ENCODE measurements around the gene ACTA1.
"Not testable (repeated sequence)": the region's sequence is repeated elsewhere in the genome, so short reads cannot be mapped to it uniquely, and the experiment has no call there.

Gene ACTA1

DNA sequence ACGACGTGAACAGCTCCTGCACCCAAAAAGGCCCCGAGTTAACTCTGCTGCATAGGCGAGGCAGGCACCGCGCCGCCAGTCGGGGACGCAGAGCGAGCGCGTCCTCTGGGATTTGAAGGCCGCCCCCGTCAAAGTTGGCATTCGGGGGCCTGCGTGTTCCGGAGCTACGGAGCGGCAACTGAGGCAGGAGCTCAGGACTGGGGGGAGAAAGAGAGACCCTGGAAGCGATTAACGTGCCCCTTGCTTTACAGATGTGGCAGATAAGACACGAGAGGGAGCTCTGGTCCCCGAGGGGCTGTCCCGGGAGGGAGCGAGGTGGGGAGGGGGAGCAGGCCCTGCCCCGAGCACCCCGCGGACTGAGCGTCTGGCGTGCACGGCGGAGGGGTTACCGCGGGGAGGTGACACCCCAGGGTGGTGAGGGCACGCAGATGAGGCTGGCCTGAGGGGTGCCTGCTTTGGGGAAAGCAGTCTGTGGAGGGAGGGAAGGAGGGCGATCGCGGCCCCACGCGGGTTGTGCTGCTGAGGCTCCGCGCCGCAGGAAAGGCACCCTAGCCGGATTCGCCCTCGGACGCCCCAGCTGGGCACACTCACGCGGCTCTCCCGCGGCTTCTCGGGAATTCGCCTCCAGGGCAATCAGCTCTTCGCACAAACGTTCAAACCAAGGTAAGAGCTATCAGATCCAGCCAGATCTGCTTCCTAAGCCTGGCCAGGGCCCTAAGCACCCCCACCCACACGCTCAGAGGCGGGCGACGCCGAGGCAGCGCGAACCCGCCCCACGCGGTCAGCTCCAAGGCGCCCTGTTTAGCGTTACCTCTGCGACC, 26.5 kb downstream of the ACTA1 start:
- no peak for DNase-seq

DNA sequence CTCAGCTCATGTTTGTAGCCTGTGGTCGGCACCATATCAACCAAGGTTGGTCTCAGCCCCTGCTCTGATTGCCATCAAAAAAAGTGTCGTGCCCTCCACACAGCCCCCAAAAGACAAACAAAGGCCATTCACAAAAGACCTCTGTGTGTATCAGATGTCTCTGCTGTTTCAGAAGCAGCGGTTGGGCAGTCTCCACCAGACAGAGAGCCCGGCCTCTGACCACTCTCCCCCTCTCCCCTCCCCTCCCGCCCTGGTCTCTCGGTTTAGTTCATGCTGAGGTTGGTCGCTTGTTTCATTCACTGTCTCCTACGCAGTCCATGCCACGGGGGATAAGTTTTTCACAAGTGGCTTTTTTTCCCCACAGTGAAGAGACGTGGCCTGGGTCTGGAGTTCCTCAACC, 27.1 kb downstream of the ACTA1 start:
- DNase-seq, result no peak

DNA sequence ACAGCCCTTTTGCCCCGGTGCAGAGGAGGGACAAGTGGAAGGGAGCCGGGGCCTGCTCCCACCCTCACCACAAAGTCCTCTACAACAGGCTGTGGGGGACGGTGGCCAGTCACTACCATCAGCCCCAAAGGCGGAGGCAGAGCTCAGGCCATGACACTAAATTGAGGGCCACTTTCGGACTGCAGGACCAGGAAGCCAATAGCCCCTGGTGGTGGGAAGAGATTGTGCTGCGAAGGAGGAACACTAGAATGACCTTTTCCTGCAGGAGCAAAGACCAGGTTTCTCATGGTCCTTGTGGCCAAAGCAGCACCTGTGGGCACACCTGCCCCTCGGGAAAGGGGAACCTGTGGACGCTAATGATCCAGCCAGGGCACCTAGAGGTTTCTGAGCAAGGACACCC, 30.3 kb downstream of the ACTA1 start:
- DNase-seq, result no peak

DNA sequence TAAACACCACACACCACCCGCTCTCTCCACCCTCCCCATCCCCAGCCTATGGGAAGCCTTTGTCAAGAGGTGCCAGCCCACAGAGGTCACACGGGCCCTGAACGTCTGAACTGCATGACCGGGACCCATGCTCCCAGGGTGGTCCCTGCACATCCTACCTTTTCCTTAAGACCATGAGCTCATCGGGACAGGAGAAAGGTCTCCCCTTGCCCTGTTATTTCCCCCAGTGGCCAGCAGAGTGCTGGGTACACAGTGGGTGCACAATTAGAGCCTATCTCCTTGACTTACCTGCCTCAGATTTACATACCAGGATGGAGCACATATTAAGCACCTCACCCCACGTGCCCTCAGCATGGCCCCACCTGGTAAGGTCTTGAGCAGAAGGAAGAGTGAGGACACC, 30.9 kb downstream of the ACTA1 start:
- DNase-seq, result no peak

DNA sequence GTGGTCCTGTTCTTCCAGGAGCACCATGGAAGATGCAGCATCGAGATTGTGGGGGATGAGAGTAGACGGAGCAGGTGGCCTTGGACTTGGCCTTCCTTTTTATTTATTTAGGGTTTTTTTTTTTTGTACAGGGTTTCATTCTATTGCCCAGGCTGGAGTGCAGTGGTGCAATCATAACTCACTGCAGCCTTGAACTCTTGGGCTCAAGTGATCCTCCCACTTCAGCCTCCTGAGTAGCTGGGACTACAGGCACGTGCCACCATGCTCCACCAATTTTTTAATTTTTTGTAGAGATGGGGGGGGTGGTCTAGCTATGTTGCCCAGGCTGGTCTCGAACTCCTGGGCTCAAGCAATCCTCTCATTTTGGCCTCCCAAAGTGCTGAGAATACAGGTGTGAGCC, 31.6 kb downstream of the ACTA1 start:
- DNase-seq, result not testable (repeated sequence)

DNA sequence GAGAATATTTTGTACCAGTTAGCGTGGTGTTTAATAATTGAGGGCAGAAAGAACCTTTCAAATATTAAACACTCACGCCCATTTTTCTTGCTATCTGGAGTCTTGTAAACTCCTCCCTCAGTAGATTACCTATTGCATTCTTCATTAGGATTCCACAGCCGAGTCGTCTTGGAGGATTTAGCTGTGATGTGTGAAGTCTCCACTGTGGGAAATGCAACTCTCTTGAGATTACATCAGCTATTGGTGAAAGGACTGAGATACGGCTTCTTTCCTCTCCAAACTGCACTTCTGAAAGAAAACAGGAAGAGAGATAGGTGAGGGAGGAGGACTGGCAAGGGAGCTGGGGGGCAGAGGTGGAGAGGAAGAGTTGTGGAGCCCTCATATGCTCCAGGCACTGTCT, 36.1 kb downstream of the ACTA1 start:
- no peak for DNase-seq

DNA sequence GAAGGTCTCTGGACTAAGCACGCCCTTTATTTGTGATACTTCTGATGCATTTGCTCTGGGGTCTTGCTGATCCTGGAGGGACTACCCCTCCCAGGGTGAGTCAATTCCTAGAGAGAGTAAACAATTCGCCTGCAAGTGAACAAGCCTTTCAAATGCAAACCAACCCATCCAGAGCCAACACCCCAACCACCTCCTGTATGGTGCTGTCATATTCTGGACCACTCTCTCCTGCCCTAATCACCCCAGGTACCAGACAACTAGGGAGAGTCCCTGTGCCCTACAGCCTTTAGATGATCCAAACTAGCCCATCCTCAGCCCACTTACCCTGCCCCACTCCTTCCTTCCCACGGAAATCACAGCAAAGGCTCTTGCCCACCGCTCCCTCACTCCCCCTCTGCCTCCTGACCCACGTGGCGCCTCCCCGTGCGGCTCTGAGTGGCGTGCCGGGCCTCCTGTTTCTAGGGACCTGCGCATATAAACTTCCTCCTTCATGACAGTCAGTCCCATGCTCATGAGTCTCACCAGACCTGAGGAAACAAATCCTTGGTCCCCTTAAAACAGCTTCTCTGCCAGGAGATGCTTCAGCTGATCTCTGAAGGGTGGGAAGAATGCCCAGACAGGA, 37.2 kb downstream of the ACTA1 start:
- DNase-seq, result no peak

DNA sequence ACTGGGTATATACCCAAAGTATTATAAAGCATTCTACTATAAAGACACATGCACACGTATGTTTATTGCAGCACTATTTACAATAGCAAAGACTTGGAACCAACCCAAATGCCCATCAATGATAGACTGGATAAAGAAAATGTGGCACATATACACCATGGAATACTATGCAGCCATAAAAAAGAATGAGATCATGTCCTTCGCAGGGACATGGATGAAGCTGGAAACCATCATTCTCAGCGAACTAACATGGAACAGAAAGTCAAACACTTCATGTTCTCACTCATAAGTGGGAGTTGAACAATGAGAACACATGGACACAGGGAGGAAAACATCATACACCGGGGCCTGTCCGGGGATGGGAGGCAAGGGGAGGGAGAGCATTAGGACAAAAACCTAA, 39.4 kb downstream of the ACTA1 start:
- DNase-seq, result not testable (repeated sequence)

DNA sequence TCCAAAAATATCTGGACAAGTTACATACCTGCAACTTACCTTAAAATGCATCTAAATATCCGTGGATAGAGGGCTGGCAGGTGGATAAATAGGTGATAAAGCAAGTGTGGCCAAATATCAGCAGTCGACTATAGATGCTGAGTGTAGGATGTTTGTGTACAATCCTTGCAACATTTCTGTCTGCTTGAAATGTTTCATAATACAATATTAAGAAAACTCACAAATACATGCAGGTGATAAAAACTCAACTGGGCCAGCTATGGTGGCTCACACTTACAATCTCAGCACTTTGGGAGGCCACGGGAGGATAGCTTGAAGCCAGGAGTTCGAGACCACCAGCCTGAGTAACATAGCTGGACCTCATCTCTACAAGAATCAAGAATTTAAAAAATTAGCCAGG, 41.0 kb downstream of the ACTA1 start:
- no peak for DNase-seq

DNA sequence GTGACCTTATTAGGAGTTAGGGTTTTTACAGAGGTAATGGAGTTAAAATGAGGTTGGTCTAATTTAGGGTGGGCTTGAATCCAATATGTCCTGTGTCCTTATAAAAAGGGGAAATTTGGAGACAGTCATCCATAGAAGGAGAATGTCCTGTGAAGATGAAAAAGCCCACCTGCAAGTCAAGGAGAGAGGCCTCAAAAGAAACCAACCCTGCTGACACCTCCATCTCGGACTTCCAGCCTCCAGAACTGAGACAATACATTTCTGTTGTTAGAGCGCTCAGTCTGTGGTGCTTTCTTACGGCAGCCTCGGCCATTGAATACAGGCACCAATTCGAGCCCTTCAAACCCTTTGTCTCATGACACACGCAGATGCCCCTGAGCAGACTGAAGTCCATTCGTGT, 43.8 kb downstream of the ACTA1 start:
- DNase-seq, result no peak

DNA sequence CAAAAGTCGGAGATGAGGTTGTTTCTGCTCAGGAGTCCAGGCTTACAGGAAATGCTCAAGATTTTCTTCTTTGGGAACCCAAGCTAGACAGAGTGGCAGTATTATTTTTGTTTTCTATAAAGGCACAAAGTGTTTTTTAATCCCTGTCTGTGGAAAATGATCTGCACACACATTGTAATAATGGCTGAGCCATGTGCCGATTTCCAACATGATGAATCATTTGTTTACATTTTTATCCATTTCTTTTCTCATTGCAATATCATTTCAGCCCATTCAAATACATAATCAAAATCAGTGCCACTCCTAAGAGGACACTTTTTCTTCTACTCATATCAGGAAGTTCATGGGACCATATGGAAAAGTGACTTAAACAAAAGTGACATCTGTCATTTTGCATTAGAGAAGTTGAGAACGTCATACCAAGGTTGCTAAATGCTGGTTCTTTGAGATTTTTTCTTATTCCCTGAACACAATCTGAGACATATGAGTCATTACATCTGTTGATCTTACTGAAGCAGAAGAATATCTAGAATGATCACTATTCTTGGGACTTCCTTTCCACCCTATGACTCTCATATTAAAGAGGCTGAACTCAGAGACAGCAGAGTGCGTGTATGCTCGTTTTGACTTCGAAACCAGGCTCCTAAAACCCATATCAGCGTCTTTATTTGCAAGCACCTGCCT, 44.9 kb downstream of the ACTA1 start:
- no peak for DNase-seq

DNA sequence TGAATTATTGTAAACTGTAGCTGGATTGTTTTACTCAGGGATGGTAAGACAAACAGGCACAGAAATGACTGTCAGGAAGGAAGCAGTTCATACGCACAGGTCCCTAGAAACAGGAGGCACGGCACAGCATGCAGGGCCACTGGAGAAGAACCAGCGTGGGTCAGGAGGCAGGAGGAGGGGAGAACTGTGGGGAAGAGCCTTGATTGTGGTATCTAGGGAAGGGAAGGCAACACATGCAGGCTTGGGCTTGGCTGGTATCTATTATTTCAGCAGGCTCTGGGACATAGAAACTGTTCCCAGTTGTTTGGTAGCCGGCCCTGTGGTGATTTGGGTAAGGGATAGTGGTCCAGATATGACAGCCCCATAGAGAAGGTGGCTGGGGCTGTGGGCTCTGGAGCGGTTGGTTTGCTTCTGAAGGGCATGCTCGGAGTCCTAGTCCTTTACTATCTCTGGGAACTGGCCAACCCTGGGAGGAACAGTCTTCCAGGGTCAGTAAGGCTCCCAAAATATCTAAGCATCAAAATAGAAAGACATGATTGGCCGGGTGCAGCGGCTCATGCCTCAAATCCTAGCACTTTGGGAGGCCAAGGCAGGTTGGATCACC, 47.9 kb downstream of the ACTA1 start:
- DNase-seq, result no peak

DNA sequence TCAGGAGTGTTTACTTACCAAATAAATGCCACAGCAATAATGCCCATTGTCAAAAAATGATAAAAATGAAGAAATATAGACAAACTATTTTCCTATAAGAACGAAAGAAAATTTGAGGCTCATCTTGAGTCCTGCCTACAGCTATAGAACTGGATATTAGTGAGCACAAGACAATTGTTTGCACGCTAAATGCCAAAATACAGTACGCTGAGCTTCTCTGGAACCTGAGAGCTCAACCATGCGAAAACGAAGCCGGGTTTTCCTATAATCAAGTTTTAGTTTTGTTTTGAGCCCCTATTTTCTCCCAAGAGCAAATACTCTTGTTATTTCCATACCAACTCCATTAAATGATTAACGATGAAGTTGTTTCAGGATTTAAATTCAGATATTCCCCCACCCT, 49.1 kb downstream of the ACTA1 start:
- no peak for DNase-seq

DNA sequence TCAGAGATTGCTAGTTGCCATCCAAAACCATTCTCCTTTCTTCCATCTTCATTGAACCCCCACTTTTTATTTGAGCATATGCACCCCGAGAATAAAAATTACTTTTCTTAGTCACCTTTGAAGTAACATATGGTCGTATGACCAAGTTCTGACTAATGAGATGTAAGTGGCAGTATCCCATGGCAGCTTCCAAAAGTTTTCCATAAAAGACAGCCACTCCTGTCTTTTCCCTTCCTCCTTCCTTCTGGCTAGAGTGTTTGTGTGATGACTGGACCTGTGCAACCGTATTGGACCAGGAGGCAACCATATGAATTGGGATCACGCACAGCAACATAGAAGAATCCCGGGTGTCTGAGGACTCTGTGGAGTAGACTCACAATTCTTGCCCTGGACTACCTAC, 49.9 kb downstream of the ACTA1 start:
- DNase-seq, result no peak

DNA sequence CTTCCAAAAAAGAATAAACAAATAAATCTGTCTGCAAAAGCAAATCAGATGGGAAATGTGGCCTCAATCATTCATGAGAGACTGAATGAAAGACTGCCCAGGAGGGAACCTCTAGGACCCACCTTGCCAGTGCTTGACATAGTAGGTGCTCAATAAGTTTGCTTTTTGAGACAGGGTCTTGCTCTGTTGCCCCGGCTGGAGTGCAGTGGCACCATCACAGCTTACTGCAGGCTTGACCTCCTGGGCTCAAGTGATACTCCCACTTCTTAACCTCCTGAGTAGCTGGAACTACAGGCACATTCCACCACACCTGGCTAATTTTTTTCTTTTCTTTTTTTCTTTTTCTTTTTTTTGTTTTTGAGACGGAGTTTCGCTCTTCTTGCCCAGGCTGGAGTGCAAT, 50.7 kb downstream of the ACTA1 start:
- no peak for DNase-seq
